CD4-positive, alpha-beta T cell (primary cell): ENCODE data around the gene MYH7B. TPM values are rescaled to one million over a fixed set of nuclear protein-coding genes. Genes with fewer than 3 reads are reported as not detected.

ENCODE experiments used
- ATAC-seq: fragments of 200-7000 bp; cut with Tn5 transposase; one replicate; pipeline ENCODE4 v1.10.0; 2022; ENCODE audit warnings: mild to moderate bottlenecking; ENCODE audit not compliant: poor library complexity
- CTCF ChIA-PET: fragments of 350-600 bp; sonication (Branson Sonifier 250); formaldehyde crosslinking; loops from one replicate; lab custom pipeline; 2021; ENCODE audit warnings: antibody characterized with exemption, inconsistent platforms; lab: Charles Lee
- POLR2A ChIA-PET: fragments of 350-600 bp; sonication (Branson Sonifier 250); formaldehyde crosslinking; loops from one replicate; lab custom pipeline; 2021; ENCODE audit warnings: antibody characterized with exemption, inconsistent platforms; lab: Charles Lee
- DNase-seq, 14 experiments: peaks; one replicate each; pipeline ENCODE4 v3.0.0-alpha.2; 2013 to 2020; ENCODE audit warnings: mixed read lengths in 2 of 14
- H3K27ac ChIP-seq, 2 donors: one replicate each; pipeline versions ENCODE4 v1.5.1 to v1.7.0; 2013; ENCODE audit warnings: low read length in 2 of 2, low read depth in 1 of 2, mild to moderate bottlenecking in 1 of 2
- H3K27me3 ChIP-seq, 2 experiments: 1 replicate in 1 of 2; 2 replicates in 1 of 2; pipeline versions ENCODE4 v1.6.1 to v1.7.0; 2013; ENCODE audit warnings: low read length in 2 of 2, control low read depth in 1 of 2, mild to moderate bottlenecking in 1 of 2, moderate library complexity in 1 of 2; ENCODE audit not compliant: insufficient read depth in 2 of 2, control insufficient read depth in 1 of 2
- H3K36me3 ChIP-seq: one replicate; pipeline ENCODE4 v1.6.1; 2013; ENCODE audit warnings: low read length, control low read depth; ENCODE audit not compliant: insufficient read depth
- H3K4me1 ChIP-seq: one replicate; pipeline ENCODE4 v1.6.1; 2013; ENCODE audit warnings: low read length, control low read depth; ENCODE audit not compliant: insufficient read depth
- H3K4me3 ChIP-seq: one replicate; pipeline ENCODE4 v1.5.1; 2013; ENCODE audit warnings: mild to moderate bottlenecking, low read length, moderate library complexity
- H3K9me3 ChIP-seq, 2 experiments: 1 replicate in 1 of 2; 2 replicates in 1 of 2; pipeline versions ENCODE4 v1.6.1 to v1.7.0; 2013; ENCODE audit warnings: low read length in 2 of 2, mild to moderate bottlenecking in 2 of 2, control low read depth in 1 of 2, moderate library complexity in 1 of 2; ENCODE audit not compliant: control insufficient read depth in 1 of 2, insufficient read depth in 1 of 2
- H3K27ac Mint-ChIP-seq: one replicate; pipeline ENCODE4 v1.8.0; 2020; ENCODE audit warnings: mixed read lengths
- H3K27me3 Mint-ChIP-seq: one replicate; pipeline ENCODE4 v1.8.0; 2021; ENCODE audit warnings: mixed read lengths
- H3K36me3 Mint-ChIP-seq: one replicate; pipeline ENCODE4 v1.8.0; 2021; ENCODE audit warnings: low read depth, mixed read lengths
- H3K4me1 Mint-ChIP-seq: one replicate; pipeline ENCODE4 v1.8.0; 2021; ENCODE audit warnings: low read depth, mixed read lengths
- H3K4me3 Mint-ChIP-seq: one replicate; pipeline ENCODE4 v1.8.0; 2020; ENCODE audit warnings: mild to moderate bottlenecking, mixed read lengths
- H3K9me3 Mint-ChIP-seq: one replicate; pipeline ENCODE4 v1.8.0; 2020; ENCODE audit warnings: mixed read lengths
- CTCF ChIP-seq: fragments of 200-600 bp; IDR thresholded peaks from one replicate; pipeline ENCODE4 v1.8.0; 2022; ENCODE audit warnings: antibody characterized with exemption, mild to moderate bottlenecking
- intact Hi-C, 2 experiments: fragments of 100-400 bp; cut with DNase I in 1 of 2; cut with micrococcal nuclease in 1 of 2; formaldehyde crosslinking; loops; one replicate each; pipeline versions ENCODE4 v1.15.1 to v1.9.0; 2023 to 2025; cut with DNase I, micrococcal nuclease
- polyA plus RNA-seq, 2 donors: library from polyadenylated mRNA; unstranded; fragments of 120-200 nt; gene quantifications; one replicate each; pipeline ENCODE4 v1.2.1, GENCODE V29; 2013
- total RNA-seq, 174 experiments: library from RNA in 2 of 174; stranded (reverse) in 2 of 174; gene quantifications; one replicate each; pipeline ENCODE4 v1.2.3 and lab custom pipeline; 2021 to 2026

The MYH7B gene
- total RNA-seq (under 1 TPM; 0.53 to 0.58 TPM), total RNA-seq (lab: John Stamatoyannopoulos, UW) (0 to 2.4 (median 0.67) reads per million in 172 experiments)
- 0.13 TPM for polyA plus RNA-seq (2013, experiment 1 of 2)
- 2.3 TPM for polyA plus RNA-seq (2013, experiment 2 of 2)

DNA sequence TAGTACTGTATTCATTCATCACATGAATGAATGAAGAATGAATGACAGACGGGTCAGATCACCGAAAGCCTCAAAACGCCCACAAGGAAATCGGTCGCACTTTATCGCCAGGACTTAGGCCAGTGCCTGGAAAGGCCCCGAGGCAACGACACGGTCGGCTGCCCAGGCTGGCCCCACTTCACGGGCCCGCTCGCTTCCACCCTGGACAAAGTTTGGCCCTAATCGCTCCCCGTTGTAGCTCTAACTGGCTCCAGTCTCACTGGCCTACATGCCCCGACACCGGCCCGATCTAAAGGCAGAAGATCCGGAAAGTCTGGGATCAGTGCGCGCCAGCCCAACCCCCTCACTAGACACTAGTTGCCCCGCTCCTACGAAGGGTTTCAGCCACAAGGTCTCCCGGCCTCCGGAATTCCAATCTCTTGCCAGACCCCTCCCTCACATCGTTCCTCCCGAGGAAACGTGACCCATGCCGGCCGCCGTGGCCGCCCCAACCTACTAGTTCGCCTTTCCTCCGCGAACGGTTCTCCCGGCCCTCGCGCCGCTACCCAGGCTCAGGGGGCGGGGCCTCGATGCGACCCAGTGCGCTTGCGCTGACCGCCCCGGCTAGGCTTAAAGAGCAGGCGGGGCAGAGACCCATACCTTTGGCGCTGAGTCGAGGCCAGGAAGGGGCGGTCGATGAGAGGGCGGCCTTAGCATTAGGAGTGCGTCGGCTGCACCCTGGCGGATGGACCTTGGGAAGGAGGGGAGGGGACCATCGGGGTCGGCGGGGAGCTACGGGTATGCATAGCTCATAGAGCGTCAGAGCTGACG lies at the start of gene MYH7B, which contains the start of gene GSS:
TSS of gene MYH7B (plus strand) at position 638 of the 810 bp plus-strand sequence. CDS start 22,138 bp downstream, outside the sequence.
TSS of gene GSS (minus strand) at position 576 of the 810 bp plus-strand sequence. CDS start 3,954 bp downstream, outside the sequence.
- no peaks in the 10 kb centered on the region for H3K9me3 Mint-ChIP-seq
- CTCF ChIA-PET, result interaction anchor here (0.7 to 2.1 kb wide), 8 partner anchors 67 to 141 kb away, joined by 3 to 21 read pairs (median 4); partner anchors contain the start of genes ACSS2 and GGT7
- H3K36me3 Mint-ChIP-seq, result peaks cover 8% of the 10 kb centered on the region
- Histone ChIP-seq H3K4me3 (peak within 1 kb of the TSS; percentile 87), H3K27ac (peak within 1 kb of the TSS; percentile 62 to 70), H3K36me3 (peaks cover 9% of the 10 kb centered on the region), H3K27me3 (no peaks in the 10 kb centered on the region), H3K9me3 (no peaks in the 10 kb centered on the region), H3K4me1 (peaks cover 19% of the 10 kb centered on the region)
- peak within 1 kb of the TSS; percentile 94 for H3K4me3 Mint-ChIP-seq
- peaks cover 23% of the 10 kb centered on the region for H3K4me1 Mint-ChIP-seq
- no peaks in the 10 kb centered on the region for H3K27me3 Mint-ChIP-seq
- no peak for TF ChIP-seq CTCF
- peak within 1 kb of the TSS; percentile 91 for H3K27ac Mint-ChIP-seq
- intact Hi-C loops, result loop anchor here (1.0 to 10.0 kb wide), 9 partner anchors 79 to 961 kb away; partner anchors contain the start of genes GGT7 (in 2 of the 2), NCOA6 (in 2 of the 2), ACSS2 (in 1 of the 2) and AHCY (in 1 of the 2)
- ATAC-seq (peak; percentile 92), DNase-seq (peak; percentile 90 to 98 (median 96))
- POLR2A ChIA-PET, result interaction anchor here (0.6 to 2.1 kb wide), 6 partner anchors 20 to 322 kb away, joined by 3 to 13 read pairs (median 4); partner anchors contain the start of genes ACSS2, GGT7 and MMP24OS

DNA sequence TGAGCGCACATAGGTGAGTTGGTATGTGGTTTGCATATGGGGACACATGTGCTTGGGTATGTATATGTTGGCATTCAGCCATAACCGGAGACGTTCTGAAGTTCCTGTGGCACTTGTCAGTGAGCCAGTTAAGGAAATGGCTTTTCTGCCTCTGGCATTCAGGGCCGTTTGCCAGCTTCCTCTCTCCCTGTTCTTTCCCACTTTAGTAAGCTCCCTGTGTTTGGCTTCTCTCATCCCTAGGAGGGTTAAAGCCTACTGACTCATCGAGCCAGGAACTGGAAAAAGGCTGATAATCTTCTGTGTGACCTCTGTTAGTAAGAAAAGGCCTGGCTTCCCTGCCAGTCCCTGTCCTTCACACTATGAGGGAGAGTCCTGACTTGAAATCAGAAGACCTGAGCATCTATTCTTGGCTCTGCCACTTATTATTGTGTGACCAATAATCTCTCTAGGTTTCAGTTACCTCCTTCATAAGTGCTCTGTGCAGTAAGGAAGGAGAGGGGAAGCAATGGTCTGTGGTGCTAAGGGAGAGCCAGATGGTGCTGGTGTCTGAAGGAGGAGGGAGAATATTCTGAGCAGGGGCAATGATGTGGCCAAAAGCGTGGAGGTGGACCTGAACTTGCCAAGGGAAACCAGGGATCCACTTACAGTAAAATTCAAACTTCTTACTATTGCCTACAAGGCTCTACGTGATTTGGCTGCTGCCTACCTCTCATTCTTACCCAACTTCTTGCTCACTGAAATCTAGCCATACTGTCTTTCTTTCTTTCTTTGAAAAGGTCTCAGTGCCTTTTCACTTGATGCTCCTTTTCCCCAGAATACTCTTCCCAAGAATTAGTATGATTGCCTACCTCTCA lies 47.8 kb upstream of the MYH7B start:
- intact Hi-C loops, result no loop called here
- Histone ChIP-seq H3K4me1 (peaks cover 4% of the 10 kb centered on the region), H3K9me3 (no peaks in the 10 kb centered on the region), H3K27me3 (no peaks in the 10 kb centered on the region), H3K4me3 (no peak overlapping the region), H3K36me3 (no peaks in the 10 kb centered on the region), H3K27ac (no peak overlapping the region)
- DNase-seq (peak in 3 of 14 experiments; percentile 8 to 19 (median 15)), ATAC-seq (no peak)
- ChIA-PET CTCF (interaction anchor here (0.9 kb wide), 1 partner anchor 32 kb away, joined by 3 read pairs; no protein-coding TSS in a partner anchor), POLR2A (no interaction called here)
- no peak for TF ChIP-seq CTCF
- Mint-ChIP-seq H3K4me1 (peaks cover 11% of the 10 kb centered on the region), H3K9me3 (no peaks in the 10 kb centered on the region), H3K27ac (no peak overlapping the region), H3K36me3 (peaks cover 2% of the 10 kb centered on the region), H3K27me3 (no peaks in the 10 kb centered on the region), H3K4me3 (no peak overlapping the region)

DNA sequence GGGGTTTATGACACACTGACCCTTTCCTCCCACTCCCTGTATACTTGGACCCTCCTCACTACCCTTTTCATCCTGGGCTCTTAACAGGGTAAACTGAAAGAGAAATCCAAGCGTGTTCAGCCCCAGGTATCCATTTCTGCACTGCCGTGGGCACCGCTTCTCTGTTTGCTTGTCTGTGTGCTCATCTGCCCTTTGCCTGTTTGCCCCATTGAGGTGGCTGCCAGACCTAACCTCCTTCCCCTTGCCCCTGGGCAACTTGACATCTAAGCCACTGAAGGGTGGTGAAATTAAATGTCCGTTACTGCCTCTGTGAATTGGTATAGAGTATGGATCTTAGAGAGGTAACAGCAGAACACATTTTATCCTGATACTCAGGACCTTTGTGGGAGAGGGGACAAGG lies 40.5 kb upstream of the MYH7B start:
- Mint-ChIP-seq H3K27me3 (no peaks in the 10 kb centered on the region), H3K4me3 (no peak overlapping the region), H3K36me3 (peaks cover 14% of the 10 kb centered on the region), H3K27ac (no peak overlapping the region), H3K4me1 (peaks cover 21% of the 10 kb centered on the region), H3K9me3 (no peaks in the 10 kb centered on the region)
- DNase-seq (no peak), ATAC-seq (no peak)
- Histone ChIP-seq H3K9me3 (no peaks in the 10 kb centered on the region), H3K4me1 (peaks cover 12% of the 10 kb centered on the region), H3K4me3 (no peak overlapping the region), H3K27me3 (no peaks in the 10 kb centered on the region), H3K36me3 (no peaks in the 10 kb centered on the region), H3K27ac (no peak overlapping the region)
- TF ChIP-seq CTCF, result no peak
- intact Hi-C loops, result no loop called here
- ChIA-PET CTCF (no interaction called here), POLR2A (no interaction called here)
